ENCODE data around the gene ABCA1. TPM values are rescaled to one million over a fixed set of nuclear protein-coding genes. Genes with fewer than 3 reads are reported as not detected.

ABCA1 gene
- total and polyA plus RNA-seq, 3 donors from 2014 or later: 8.5 to 57.9 (median 42.0) TPM

DNA sequence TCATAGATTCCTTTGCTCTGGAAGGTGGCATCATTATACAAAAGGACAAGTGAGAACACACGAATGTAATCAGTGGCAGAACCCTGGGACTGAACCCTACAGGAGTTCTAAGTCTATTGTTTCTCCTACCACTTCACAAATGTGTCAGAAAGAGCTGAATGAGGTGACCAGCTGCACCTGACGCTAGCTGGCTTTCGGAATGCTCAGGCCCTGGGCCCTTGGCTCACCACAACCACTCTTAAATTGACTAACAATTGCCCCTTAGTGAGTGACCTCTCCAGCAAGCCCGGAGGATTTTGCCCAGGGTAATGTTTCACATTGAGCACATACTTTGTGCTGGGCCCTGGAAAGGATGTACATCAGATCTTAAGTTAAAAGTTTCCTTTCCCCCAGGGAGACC is 41.2 kb upstream of the ABCA1 start:
- TF ChIP-seq, protein P1, sequence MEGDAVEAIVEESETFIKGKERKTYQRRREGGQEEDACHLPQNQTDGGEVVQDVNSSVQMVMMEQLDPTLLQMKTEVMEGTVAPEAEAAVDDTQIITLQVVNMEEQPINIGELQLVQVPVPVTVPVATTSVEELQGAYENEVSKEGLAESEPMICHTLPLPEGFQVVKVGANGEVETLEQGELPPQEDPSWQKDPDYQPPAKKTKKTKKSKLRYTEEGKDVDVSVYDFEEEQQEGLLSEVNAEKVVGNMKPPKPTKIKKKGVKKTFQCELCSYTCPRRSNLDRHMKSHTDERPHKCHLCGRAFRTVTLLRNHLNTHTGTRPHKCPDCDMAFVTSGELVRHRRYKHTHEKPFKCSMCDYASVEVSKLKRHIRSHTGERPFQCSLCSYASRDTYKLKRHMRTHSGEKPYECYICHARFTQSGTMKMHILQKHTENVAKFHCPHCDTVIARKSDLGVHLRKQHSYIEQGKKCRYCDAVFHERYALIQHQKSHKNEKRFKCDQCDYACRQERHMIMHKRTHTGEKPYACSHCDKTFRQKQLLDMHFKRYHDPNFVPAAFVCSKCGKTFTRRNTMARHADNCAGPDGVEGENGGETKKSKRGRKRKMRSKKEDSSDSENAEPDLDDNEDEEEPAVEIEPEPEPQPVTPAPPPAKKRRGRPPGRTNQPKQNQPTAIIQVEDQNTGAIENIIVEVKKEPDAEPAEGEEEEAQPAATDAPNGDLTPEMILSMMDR (IDR thresholded peaks at IDR 0.05): no peak
- TF ChIP-seq POLR2A (IDR thresholded peaks at IDR 0.05): no peak
- Histone ChIP-seq H3K27ac (peak overlapping the region in 1 of 2 donors; percentile 95), H3K36me3 (ENCODE audit: low read depth, missing control alignments) (no peaks in the 10 kb centered on the region), H3K4me3 (no peak overlapping the region), H3K4me1 (peaks cover 21% of the 10 kb centered on the region), H3K9me3 (no peaks in the 10 kb centered on the region), H3K27me3 (no peaks in the 10 kb centered on the region)
- intact Hi-C loops (cut with DNase I; ENCODE audit: low total_unique reads): no loop called here
- 47 to 57% methylated on average over 4 of the region's 4 CpGs for WGBS, 2 donors
- DNase-seq: no peak

DNA sequence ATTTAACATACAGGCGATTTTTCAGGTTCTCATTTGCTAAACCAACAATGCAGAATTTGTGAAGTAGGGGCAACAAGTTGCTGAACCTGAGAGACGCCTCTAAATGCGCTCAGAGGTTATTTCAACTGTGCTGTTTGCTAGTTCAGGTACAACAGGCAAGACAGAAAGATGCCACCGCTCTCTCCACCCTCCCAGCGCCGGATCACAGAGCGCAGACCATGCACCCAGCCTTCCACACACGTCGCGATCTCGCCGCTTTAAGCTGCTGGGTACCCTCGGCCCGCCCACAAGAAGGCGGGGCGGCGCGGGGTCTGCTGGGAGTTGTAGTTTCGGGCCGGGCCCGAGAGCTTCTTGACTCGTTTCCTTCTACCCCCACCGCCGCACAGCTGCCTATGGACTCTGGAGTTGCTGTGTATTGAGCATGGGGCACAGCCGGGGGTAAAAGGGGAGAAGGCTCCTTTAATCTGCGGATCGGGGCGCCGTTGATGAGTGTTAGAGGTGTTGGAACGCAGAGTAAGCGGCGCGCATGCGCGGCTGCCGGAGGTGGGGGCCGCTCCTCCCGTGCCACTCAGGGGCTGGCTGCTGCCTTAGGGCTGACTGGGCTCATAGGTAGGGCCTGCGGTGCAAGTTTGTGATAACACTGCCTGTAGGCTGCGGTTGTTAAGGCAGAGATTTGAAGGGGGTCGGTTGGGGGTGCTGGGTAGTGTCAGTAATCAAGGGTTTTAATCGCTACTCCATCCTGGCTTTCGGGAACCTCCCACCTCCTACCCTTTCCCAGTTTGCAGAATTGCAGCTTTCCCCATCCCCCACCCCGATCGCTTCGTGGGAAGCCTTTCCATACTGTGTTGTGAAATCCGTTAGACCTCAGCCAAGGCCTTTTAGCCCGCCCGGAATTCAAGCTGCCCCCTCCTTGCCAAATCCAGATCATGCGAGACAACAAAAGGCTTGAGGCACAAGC is 40.3 kb upstream of the ABCA1 start:
- intact Hi-C loops (cut with DNase I; ENCODE audit: low total_unique reads): no loop called here
- DNase-seq: peak; percentile 94
- Histone ChIP-seq H3K4me1 (peaks cover 19% of the 10 kb centered on the region), H3K27ac (peak overlapping the region; percentile 94 to 95), H3K36me3 (ENCODE audit: low read depth, missing control alignments) (no peaks in the 10 kb centered on the region), H3K9me3 (no peaks in the 10 kb centered on the region), H3K4me3 (peak overlapping the region; percentile 75 to 80), H3K27me3 (no peaks in the 10 kb centered on the region)
- 1 to 2% methylated on average over 32 to 50 of the region's 50 CpGs for WGBS, 2 donors
- TF ChIP-seq, protein P1 (IDR thresholded peaks at IDR 0.05): no peak
- TF ChIP-seq POLR2A (IDR thresholded peaks at IDR 0.05): no peak

DNA sequence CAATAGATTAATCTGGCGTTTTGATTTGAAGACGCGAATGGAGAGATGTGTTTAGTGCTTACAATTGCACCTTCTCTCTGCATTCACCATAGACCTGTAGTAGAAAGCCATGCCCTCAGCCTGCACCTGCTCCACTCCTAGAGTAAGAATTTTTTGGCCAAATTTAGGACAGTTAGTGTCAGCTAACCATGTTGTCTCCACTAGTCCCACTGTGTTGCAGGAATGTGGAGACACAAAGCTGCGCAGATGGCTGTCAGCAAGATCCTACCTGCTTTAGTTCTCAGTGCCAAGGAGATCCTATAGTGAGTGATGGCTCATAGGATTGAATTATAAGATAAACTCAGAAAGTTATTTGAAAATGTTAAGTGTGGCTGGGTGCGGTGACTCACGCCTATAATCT is 35.1 kb upstream of the ABCA1 start:
- no peaks in the 10 kb centered on the region for H3K4me1 ChIP-seq
- H3K4me3 ChIP-seq: no peak overlapping the region
- H3K36me3 ChIP-seq (ENCODE audit: low read depth, missing control alignments): no peaks in the 10 kb centered on the region
- 92 to 93% methylated on average over 6 of the region's 6 CpGs for WGBS, 2 donors
- intact Hi-C loops (cut with DNase I; ENCODE audit: low total_unique reads): no loop called here
- TF ChIP-seq, protein P1 (IDR thresholded peaks at IDR 0.05): no peak
- no peak for TF ChIP-seq POLR2A (IDR thresholded peaks at IDR 0.05)
- no peak for DNase-seq
- no peaks in the 10 kb centered on the region for H3K9me3 ChIP-seq
- no peak overlapping the region for H3K27ac ChIP-seq
- H3K27me3 ChIP-seq: no peaks in the 10 kb centered on the region

DNA sequence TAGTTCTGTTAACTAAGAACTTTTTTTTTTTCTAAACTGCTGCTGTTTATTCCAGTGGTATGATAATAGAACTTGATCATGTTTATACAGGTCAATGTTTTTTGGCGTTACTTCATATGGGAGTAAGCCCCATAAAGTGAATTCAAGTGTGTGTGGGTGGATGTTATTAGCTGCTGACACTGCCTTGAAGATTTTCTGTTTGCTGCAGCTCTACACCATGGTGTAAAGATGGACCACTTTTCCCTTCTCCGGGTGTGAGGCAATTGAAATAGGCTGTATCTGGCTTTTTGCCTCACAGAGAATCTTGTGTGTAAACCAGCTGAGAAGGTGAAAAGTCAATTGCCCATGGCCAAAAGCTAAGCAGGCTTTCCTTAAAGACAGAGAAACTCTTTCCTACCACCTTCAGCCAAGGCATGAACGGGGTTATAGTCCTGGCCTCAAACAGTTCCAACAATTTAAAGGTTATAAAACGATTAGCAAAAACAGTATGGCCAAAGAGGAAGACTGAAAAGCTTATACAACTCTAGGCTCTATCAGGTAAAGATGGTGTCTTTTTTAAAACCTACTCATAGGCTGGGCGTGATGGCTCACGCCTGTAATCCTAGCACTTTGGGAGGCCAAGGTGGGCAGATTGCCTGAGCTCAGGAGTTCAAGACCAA is 33.9 kb upstream of the ABCA1 start:
- H3K4me3 ChIP-seq: no peak overlapping the region
- intact Hi-C loops (cut with DNase I; ENCODE audit: low total_unique reads): no loop called here
- TF ChIP-seq, protein P1 (IDR thresholded peaks at IDR 0.05): no peak
- no peak for TF ChIP-seq POLR2A (IDR thresholded peaks at IDR 0.05)
- H3K36me3 ChIP-seq (ENCODE audit: low read depth, missing control alignments): no peaks in the 10 kb centered on the region
- WGBS, 2 donors: 77 to 81% methylated on average over 6 of the region's 6 CpGs
- no peaks in the 10 kb centered on the region for H3K4me1 ChIP-seq
- DNase-seq: no peak
- H3K9me3 ChIP-seq: no peaks in the 10 kb centered on the region
- H3K27ac ChIP-seq: no peak overlapping the region
- H3K27me3 ChIP-seq: no peaks in the 10 kb centered on the region
